GM18873 (cell line): ENCODE measurements around the gene METTL26.

Source experiments
- ATAC-seq: cut with Tn5 transposase; IDR thresholded peaks from one replicate; pipeline ENCODE4 v1.9.1; 2021; ENCODE audit warnings: mild to moderate bottlenecking, moderate library complexity, moderate number of reproducible peaks; ENCODE audit not compliant: unreplicated experiment, low FRiP score

Gene METTL26

DNA sequence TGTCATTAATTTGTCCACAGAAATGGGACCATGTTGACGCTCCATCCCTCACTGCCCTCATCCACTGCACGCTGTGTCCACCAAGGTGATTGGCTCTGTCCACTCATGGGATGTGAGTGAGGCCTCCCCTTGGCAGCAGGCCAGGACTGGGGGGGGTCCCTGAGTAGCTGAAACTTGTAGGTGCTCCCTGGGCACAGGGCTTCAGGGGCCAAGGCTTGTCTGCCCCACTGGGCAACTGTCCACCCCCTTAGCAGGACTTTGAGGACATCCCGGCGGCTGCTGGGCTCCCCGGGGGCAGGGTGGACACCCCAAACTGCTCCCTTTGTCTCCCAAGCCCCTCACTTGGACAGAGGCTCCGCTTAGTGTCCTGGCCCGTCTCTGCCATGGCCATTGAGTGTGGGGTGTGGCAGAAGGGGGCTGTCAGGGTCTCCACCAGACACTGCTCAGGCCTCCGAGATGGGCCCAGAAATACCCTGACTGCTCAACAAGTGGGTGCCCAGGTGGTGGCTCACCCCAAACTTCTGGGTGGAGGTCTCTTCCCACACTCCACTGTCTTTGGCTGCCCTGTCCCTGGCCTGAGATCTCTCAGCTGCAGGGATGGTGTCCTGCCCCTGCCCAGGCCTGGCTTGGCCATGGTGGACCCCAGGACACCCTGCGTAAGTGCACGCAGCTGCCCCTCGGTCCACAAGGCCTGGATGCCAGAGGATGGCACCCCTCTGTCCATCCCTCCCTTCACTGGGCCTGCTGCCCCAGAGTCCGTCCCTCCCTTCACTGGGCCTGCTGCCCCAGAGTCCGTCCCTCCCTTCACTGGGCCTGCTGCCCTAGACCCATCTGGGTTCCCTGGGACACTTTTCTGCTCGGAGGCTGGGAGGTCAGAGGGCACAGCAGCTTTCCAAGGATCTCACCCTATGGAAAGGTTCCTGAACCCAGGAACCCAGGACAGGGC lies 49.2 kb downstream of the METTL26 start:
- ATAC-seq, result no peak

DNA sequence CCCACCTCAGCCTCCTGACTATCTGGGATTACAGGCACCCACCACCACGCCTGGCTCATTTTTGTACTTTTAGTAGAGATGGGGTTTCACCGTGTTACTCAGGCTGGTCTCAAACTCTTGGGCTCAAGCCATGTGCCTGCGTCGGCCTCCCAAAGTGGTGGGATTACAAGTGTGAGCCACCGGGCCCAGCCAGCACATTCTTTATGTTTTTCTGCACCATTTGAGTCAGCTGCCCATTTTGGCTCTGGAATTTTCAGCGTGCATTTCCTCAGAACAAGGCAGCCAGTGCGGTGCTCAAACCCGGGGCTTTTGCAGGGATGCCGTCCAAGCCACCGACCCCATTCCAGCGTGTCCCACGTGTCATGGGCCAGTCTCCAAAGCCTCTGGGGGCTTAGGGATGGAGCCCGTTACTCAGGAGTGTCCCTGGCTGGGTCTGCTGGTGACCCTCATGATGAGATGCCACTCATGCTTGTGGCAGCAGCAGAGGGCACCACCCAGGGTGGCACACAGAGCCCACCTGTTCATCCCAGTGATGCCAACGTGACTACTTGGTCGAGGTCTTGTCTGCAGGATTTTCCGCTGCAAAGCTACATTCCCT lies 50.0 kb downstream of the METTL26 start:
- no peak for ATAC-seq

DNA sequence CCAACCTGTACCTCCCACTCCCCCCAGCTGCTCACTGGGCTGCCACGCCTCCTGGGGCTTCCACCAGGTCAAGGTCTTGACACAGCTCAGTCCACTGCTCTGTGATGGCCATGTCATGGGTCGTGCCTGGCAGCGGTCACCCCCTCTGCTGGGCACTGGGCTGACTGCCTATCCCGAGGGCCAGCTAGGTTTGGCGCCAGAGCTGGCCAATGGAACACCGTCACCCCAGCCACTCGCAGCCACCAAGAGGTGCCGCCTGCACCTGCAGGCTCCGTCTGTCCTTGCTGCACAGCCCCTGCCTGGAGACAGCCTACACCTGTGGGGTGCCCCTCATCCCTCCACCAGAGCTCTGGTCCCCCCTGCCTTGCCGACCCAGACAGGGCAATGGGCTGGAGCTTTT lies 50.8 kb downstream of the METTL26 start:
- no peak for ATAC-seq
